ENCODE results near the gene SCAMP4.

DNA sequence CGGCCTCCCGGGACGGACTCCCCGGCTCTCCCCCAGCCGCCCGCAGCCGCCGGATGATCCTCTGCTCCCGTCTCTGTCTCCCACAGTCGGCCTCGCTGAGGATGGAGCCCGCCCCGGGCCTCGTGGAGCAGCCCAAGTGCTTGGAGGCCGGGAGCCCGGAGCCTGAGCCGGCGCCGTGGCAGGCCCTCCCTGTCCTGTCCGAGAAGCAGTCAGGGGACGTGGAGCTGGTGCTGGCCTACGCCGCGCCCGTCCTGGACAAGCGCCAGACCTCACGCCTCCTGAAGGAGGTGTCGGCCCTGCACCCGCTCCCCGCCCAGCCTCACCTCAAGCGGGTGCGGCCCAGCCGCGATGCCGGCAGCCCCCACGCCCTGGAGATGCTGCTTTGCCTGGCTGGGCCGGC lies 6.8 kb downstream of the SCAMP4 start:
- TF ChIP-seq, protein P1, sequence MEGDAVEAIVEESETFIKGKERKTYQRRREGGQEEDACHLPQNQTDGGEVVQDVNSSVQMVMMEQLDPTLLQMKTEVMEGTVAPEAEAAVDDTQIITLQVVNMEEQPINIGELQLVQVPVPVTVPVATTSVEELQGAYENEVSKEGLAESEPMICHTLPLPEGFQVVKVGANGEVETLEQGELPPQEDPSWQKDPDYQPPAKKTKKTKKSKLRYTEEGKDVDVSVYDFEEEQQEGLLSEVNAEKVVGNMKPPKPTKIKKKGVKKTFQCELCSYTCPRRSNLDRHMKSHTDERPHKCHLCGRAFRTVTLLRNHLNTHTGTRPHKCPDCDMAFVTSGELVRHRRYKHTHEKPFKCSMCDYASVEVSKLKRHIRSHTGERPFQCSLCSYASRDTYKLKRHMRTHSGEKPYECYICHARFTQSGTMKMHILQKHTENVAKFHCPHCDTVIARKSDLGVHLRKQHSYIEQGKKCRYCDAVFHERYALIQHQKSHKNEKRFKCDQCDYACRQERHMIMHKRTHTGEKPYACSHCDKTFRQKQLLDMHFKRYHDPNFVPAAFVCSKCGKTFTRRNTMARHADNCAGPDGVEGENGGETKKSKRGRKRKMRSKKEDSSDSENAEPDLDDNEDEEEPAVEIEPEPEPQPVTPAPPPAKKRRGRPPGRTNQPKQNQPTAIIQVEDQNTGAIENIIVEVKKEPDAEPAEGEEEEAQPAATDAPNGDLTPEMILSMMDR (IDR thresholded peaks at IDR 0.05; ENCODE audit: poor library complexity) = no peak
- TF ChIP-seq EZH2phosphoT487 (IDR thresholded peaks at IDR 0.05; ENCODE audit: low read depth, severe bottlenecking, unreplicated experiment) (no peak), EZH2 (IDR thresholded peaks at IDR 0.05; ENCODE audit: borderline replicate concordance) (no peak)

All from hepatocyte (in vitro differentiated cells).